Upper lobe of right lung (tissue), 1 donor: ENCODE results near the gene INHBB. TPM values are rescaled to one million over a fixed set of nuclear protein-coding genes. Genes with fewer than 3 reads are reported as not detected.
A peak's percentile ranks its signal among the peaks of the same experiment; 100 is the strongest.

Source experiments
- ATAC-seq: fragments of 200-7000 bp; cut with Tn5 transposase; one replicate; pipeline ENCODE4 v1.9.1; 2020; ENCODE audit warnings: mild to moderate bottlenecking, moderate library complexity
- DNase-seq: peaks from one replicate; pipeline ENCODE4 v3.0.0-alpha.2; 2020
- H3K27ac ChIP-seq: fragments of 200-600 bp; one replicate; pipeline ENCODE4 v1.8.0; 2022
- H3K27me3 ChIP-seq: fragments of 200-600 bp; one replicate; pipeline ENCODE4 v1.8.0; 2022; ENCODE audit warnings: mild to moderate bottlenecking
- H3K36me3 ChIP-seq: fragments of 200-600 bp; one replicate; pipeline ENCODE4 v1.8.0; 2022
- H3K4me1 ChIP-seq: fragments of 200-600 bp; one replicate; pipeline ENCODE4 v1.8.0; 2022
- H3K4me3 ChIP-seq: fragments of 200-600 bp; one replicate; pipeline ENCODE4 v1.8.0; 2022; ENCODE audit warnings: mild to moderate bottlenecking
- H3K9me3 ChIP-seq: fragments of 200-600 bp; one replicate; pipeline ENCODE4 v1.8.0; 2022
- CTCF ChIP-seq: fragments of 200-600 bp; IDR thresholded peaks from one replicate; pipeline ENCODE4 v1.8.0; 2022; ENCODE audit warnings: antibody characterized with exemption
- intact Hi-C: fragments of 100-400 bp; cut with DNase I; formaldehyde crosslinking; loops from one replicate; pipeline ENCODE4 v1.11.0; 2022
- total RNA-seq: library from RNA; stranded (reverse); fragmentation: NEBNext Ultra II Directional; extraction: Animal tissue kit (Norgen Biotek cat#: 25700); gene quantifications from one replicate; pipeline ENCODE4 v1.2.1, GENCODE V29; 2021
- donor health status: DM: no; HTN: yes; CAD: no; lungs with severe emphysema.

Gene INHBB
- total RNA-seq, 1 donor from 2014 or later, result 12.3 TPM

- peak; percentile 26 for ATAC-seq
- Histone ChIP-seq H3K4me3 (no peak overlapping the region), H3K36me3 (no peaks in the 10 kb centered on the region), H3K9me3 (no peaks in the 10 kb centered on the region), H3K4me1 (peaks cover 15% of the 10 kb centered on the region), H3K27ac (no peak overlapping the region), H3K27me3 (peaks cover 9% of the 10 kb centered on the region)
- DNase-seq, result peak; percentile 82
- no peak for TF ChIP-seq CTCF
- intact Hi-C loops, result no loop called here
Observed at GRCh38 chr2:120350801-120351320, 4.9 kb downstream of the INHBB start.

- Histone ChIP-seq H3K27me3 (peaks cover 3% of the 10 kb centered on the region), H3K4me3 (no peak overlapping the region), H3K4me1 (peaks cover 2% of the 10 kb centered on the region), H3K27ac (no peak overlapping the region), H3K9me3 (no peaks in the 10 kb centered on the region), H3K36me3 (no peaks in the 10 kb centered on the region)
- ATAC-seq, result no peak
- intact Hi-C loops, result no loop called here
- TF ChIP-seq CTCF, result no peak
- DNase-seq, result no peak
Observed at GRCh38 chr2:120352696-120353590, 7.0 kb downstream of the INHBB start.

DNA sequence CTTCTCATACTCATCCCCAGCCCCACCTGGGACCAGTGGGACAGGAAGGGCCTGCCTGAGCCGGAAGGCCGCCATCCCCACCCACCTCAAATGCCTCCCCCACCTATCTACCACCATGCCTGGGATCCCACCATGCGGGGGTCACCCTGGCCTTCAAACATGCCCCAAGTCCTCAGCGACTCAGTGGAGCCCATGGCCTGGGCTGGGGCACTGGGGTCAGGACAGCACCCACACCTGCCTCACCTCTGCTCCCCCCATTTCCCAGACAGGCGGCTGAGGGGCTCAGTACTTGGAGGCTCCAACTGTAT is 7.6 kb downstream of the INHBB start:
- Histone ChIP-seq H3K4me3 (no peak overlapping the region), H3K4me1 (no peaks in the 10 kb centered on the region), H3K9me3 (no peaks in the 10 kb centered on the region), H3K27ac (no peak overlapping the region), H3K27me3 (peaks cover 3% of the 10 kb centered on the region), H3K36me3 (no peaks in the 10 kb centered on the region)
- TF ChIP-seq CTCF, result no peak
- intact Hi-C loops, result no loop called here
- ATAC-seq (no peak), DNase-seq (no peak)

- Histone ChIP-seq H3K36me3 (no peaks in the 10 kb centered on the region), H3K9me3 (no peaks in the 10 kb centered on the region), H3K27me3 (peaks cover under 1% of the 10 kb centered on the region), H3K27ac (no peak overlapping the region), H3K4me3 (no peak overlapping the region), H3K4me1 (no peaks in the 10 kb centered on the region)
- no peak for TF ChIP-seq CTCF
- DNase-seq (no peak), ATAC-seq (no peak)
- intact Hi-C loops, result no loop called here
Observed at GRCh38 chr2:120353931-120354330, 8.0 kb downstream of the INHBB start.

DNA sequence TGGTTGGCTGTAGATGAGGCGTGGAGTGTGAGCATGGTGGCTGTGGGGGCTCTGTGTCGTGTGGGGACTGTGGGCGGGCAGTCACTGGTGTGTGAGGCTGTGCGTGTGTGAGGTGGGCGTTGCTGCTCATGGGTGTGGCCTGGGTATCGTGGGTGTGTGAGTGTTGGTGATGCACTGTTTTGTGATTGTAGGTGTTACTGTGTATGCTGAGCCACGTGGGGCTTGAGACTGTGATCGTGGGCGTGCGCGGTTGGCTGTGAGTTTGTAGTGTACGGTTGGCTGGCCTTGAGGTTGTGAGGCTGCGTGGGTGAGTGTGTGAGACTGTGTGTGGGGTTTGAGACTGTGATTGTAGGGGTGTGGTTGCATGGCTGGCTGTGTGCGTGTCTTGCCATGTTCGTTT is 8.5 kb downstream of the INHBB start:
- intact Hi-C loops, result no loop called here
- H3K4me3 ChIP-seq, result no peak overlapping the region
- H3K27ac ChIP-seq, result no peak overlapping the region
- DNase-seq, result no peak
- H3K4me1 ChIP-seq, result no peaks in the 10 kb centered on the region
- H3K36me3 ChIP-seq, result no peaks in the 10 kb centered on the region
- TF ChIP-seq CTCF, result no peak
- no peak for ATAC-seq
- H3K9me3 ChIP-seq, result no peaks in the 10 kb centered on the region
- H3K27me3 ChIP-seq, result no peaks in the 10 kb centered on the region
